Prostate gland (tissue), 2 donors: Measurements from ENCODE around the gene APOBEC3H. TPM values are rescaled to one million over a fixed set of nuclear protein-coding genes. Genes with fewer than 3 reads are reported as not detected.

Experiments used
- DNase-seq: peaks from one replicate; pipeline ENCODE4 v3.0.0-alpha.2; 2019; ENCODE audit warnings: low spot score
- H3K27ac ChIP-seq, 2 donors: fragments of 200-600 bp; sonication (generic); 2 replicates each; pipeline ENCODE4 v1.5.1; 2017 to 2019
- H3K27me3 ChIP-seq: fragments of 200-600 bp; sonication (generic); replicated peaks from 2 replicates; pipeline ENCODE4 v1.5.1; 2019; ENCODE audit not compliant: insufficient read depth
- H3K36me3 ChIP-seq, 2 donors: fragments of 200-600 bp; sonication (generic); 1 replicate in 1 of 2; 2 replicates in 1 of 2; pipeline versions ENCODE4 v1.5.1 to v1.8.1; 2017 to 2019
- H3K4me1 ChIP-seq: fragments of 200-600 bp; sonication (generic); replicated peaks from 2 replicates; pipeline ENCODE4 v1.5.1; 2019
- H3K4me3 ChIP-seq, 2 donors: fragments of 200-600 bp; sonication (generic); 2 replicates each; pipeline ENCODE4 v1.5.1; 2017 to 2019
- H3K9me3 ChIP-seq: fragments of 200-600 bp; sonication (generic); 2 replicates; pipeline ENCODE4 v1.5.1; 2017
- POLR2A ChIP-seq: fragments of 450-650 bp; IDR thresholded peaks from one replicate; pipeline ENCODE4 v1.6.1; 2016; ENCODE audit warnings: antibody characterized with exemption, mild to moderate bottlenecking
- POLR2AphosphoS5 ChIP-seq: sonication (generic); formaldehyde crosslinking; IDR thresholded peaks from one replicate; pipeline ENCODE4 v1.6.1; 2017; ENCODE audit warnings: antibody characterized with exemption
- WGBS: methylation state at CpG from one replicate; pipeline ENCODE4 v1.1.5; 2018; 5-methylcytosine and 5-hydroxymethylcytosine counted together
- intact Hi-C: fragments of 100-400 bp; cut with DNase I; formaldehyde crosslinking; loops from one replicate; pipeline ENCODE4 v1.14.2; 2022
- total RNA-seq, 2 donors: library from RNA; depleted of rRNA; stranded (reverse); fragments of >200 nt; gene quantifications; one replicate each; pipeline ENCODE4 v1.1.0, GENCODE V29; 2016
- TF ChIP-seq, protein P1 (sequence below), 4 experiments: fragments of 200-600 bp in 2 of 4; fragments of 450-650 bp in 2 of 4; sonication (generic) in 2 of 4; IDR thresholded peaks; 1 replicate in 3 of 4; 2 replicates in 1 of 4; pipeline ENCODE4 v1.5.1; 2016 to 2019; ENCODE audit warnings: antibody characterized with exemption in 4 of 4, mild to moderate bottlenecking in 2 of 4, moderate library complexity in 2 of 4

Gene APOBEC3H
- total RNA-seq, 2 donors from 2014 or later = 4.1 TPM; not detected in 1

DNA sequence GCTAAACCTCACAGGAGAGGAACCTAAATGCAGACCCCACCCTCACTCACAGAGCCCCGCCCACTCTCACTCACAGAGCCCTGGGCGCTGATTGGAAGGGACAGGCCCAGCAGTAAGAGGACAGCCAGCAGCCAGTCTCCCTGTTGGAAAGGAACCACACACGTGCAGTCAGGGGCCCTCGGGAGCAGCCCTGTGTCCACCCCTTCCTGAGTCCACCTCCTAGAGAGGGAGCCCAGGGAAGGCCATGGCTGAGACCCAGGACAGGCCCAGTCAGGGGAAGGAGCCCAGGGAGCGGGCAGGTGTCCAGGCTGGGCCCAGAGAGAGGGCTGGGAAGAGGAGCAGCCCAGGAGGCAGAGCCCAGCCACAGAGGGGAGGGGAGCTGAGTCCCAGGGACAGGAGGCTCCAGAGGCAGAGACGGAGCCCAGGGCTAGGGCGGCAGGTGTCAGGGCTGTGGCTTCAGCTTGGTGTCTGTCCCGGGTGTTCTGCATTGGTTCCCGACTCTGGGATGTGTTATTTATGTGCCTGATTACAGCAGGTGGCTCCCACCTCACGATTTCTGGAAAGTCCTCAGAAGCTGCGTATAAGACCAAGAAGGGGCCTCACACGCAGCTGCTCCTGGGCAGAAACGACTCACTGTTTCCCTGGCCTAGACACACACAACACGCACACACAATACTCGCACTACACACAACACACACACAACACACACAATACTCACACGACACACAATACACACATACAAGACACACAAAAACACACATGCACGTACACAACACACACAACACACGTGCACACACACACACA lies 9.0 kb upstream of the APOBEC3H start:
- intact Hi-C loops = no loop called here

DNA sequence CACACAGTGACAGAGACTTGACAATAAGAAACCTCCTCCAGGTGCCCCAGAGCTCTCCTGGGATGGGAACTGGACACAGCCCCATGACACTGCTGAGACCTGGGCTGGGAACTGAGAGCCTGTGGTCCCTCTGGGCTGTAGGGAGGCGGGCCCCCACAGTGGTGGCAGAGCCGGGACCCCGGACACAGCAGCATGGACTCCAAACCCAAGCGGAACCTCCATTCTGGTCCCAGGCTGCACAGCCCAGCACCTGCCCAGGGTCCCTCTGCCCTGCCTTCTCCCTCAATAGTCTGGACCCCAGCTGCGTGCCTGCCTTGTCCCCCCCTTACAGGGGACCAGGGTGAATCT lies 8.4 kb upstream of the APOBEC3H start:
- TF ChIP-seq POLR2AphosphoS5 (no peak), POLR2A (no peak)
- TF ChIP-seq, protein P1, sequence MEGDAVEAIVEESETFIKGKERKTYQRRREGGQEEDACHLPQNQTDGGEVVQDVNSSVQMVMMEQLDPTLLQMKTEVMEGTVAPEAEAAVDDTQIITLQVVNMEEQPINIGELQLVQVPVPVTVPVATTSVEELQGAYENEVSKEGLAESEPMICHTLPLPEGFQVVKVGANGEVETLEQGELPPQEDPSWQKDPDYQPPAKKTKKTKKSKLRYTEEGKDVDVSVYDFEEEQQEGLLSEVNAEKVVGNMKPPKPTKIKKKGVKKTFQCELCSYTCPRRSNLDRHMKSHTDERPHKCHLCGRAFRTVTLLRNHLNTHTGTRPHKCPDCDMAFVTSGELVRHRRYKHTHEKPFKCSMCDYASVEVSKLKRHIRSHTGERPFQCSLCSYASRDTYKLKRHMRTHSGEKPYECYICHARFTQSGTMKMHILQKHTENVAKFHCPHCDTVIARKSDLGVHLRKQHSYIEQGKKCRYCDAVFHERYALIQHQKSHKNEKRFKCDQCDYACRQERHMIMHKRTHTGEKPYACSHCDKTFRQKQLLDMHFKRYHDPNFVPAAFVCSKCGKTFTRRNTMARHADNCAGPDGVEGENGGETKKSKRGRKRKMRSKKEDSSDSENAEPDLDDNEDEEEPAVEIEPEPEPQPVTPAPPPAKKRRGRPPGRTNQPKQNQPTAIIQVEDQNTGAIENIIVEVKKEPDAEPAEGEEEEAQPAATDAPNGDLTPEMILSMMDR (IDR thresholded peaks at IDR 0.05) = no peak
- Histone ChIP-seq H3K27ac (no peak overlapping the region), H3K4me1 (no peaks in the 10 kb centered on the region), H3K36me3 (no peaks in the 10 kb centered on the region), H3K9me3 (no peaks in the 10 kb centered on the region), H3K27me3 (no peaks in the 10 kb centered on the region), H3K4me3 (no peak overlapping the region)
- intact Hi-C loops = no loop called here
- 84% methylated on average over 5 of the region's 5 CpGs for WGBS
- no peak for DNase-seq

More for the DNA sequence above, 9.0 kb upstream of the APOBEC3H start:
- TF ChIP-seq POLR2A = no peak
- TF ChIP-seq POLR2AphosphoS5 = no peak
- TF ChIP-seq, protein P1 (IDR thresholded peaks at IDR 0.05) = no peak
- no peak for DNase-seq
- Histone ChIP-seq H3K27me3 (no peaks in the 10 kb centered on the region), H3K4me3 (no peak overlapping the region), H3K27ac (no peak overlapping the region), H3K36me3 (no peaks in the 10 kb centered on the region), H3K9me3 (no peaks in the 10 kb centered on the region), H3K4me1 (no peaks in the 10 kb centered on the region)
- 55% methylated on average over 17 of the region's 18 CpGs for WGBS

DNA sequence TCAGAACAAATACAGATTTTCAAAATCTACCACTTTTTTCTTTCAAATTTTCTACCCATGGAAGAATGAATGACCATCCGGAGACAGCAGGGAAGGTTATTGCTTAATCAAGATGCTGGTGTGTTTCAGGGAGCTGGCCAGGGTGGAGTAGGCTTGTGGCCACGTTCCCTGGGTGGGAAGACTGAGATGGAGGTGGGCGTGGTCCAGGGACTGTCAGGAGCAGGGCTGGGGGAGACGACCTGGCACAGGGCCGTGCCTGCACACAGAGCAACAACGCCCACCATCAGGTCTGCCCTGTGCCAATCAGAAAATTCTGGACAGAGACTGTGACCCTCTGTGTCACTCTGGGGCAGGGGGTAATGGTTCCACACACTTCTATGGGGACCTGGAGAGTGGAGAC lies 7.1 kb upstream of the APOBEC3H start:
- Histone ChIP-seq H3K27me3 (no peaks in the 10 kb centered on the region), H3K36me3 (no peaks in the 10 kb centered on the region), H3K4me3 (no peak overlapping the region), H3K4me1 (no peaks in the 10 kb centered on the region), H3K9me3 (no peaks in the 10 kb centered on the region), H3K27ac (no peak overlapping the region)
- 71% methylated on average over 3 of the region's 6 CpGs for WGBS
- intact Hi-C loops = no loop called here
- no peak for TF ChIP-seq POLR2AphosphoS5
- TF ChIP-seq, protein P1 (IDR thresholded peaks at IDR 0.05) = no peak
- TF ChIP-seq POLR2A = no peak
- no peak for DNase-seq

DNA sequence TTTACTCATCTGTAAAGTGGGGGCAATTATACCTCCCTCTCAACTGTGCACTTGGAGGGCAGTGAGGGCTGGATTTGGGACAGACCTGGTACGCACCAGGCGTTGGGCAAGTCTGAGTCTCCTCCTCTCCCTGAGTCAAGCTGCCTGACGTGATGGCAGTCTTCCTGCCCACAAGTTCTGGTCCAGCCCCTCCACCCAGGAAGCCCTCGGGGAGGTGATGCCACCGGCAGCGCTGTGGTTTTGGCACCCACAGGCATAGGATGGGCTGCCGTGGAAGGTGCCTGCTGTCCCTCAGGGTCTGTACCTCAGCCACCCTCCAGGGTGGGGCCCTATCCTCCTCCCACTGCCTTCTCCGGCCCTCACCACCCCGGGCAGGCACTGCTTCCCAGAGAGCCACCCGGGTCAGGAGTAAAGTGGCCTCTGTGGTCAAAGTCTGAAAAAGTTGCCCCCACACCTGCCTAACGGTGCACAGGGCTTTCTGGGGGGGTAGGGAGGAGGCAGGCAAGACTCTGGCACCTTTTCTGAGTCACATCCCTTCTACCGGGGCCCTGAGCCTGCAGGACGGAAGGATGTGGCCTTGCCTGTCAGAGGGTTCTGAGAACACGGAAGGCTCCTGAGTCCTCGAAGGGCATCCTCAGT lies 6.5 kb upstream of the APOBEC3H start:
- Histone ChIP-seq H3K27me3 (no peaks in the 10 kb centered on the region), H3K9me3 (no peaks in the 10 kb centered on the region), H3K4me1 (no peaks in the 10 kb centered on the region), H3K36me3 (no peaks in the 10 kb centered on the region), H3K4me3 (no peak overlapping the region), H3K27ac (no peak overlapping the region)
- intact Hi-C loops = no loop called here
- no peak for DNase-seq
- 67% methylated on average over 12 of the region's 15 CpGs for WGBS
- TF ChIP-seq POLR2A (no peak), POLR2AphosphoS5 (no peak)
- TF ChIP-seq, protein P1 (IDR thresholded peaks at IDR 0.05) = no peak
